ENCODE results near the gene FSTL4.

Gene FSTL4

GRCh38 chr5:133203317-133204305 is 408.7 kb downstream of the FSTL4 start:
- no peak for DNase-seq

DNA sequence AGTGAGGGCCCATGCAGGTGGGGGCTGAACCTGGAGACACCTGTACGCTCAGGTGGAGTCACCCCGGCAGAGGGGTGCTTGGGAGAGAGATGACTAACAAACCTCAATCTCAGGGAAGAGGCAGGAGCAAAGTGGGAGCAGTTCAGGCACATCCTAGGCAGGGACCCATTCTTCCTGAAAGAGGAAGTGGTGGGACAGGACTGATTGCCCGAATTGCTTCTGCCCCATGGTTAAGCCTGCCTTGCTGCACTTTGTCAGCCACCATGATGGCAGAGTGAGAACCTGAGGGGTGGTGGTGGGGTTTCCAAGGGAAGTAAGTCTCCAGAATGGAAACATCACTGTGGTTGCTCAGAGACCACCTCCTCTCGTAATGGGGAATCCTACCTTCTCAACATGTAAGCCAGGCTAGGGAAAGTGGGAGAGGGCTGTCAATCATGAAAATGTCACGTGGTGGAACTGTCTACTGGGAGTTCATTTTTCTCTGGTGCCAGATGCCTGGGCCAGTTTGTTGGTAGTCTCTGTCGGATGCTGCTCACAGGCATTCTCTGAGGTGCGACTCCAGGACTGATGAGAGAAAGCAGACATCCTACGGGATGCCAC is 410.2 kb downstream of the FSTL4 start:
- no peak for DNase-seq

- DNase-seq: no peak
Observed at GRCh38 chr5:133201310-133201709, 411.0 kb downstream of the FSTL4 start.

DNA sequence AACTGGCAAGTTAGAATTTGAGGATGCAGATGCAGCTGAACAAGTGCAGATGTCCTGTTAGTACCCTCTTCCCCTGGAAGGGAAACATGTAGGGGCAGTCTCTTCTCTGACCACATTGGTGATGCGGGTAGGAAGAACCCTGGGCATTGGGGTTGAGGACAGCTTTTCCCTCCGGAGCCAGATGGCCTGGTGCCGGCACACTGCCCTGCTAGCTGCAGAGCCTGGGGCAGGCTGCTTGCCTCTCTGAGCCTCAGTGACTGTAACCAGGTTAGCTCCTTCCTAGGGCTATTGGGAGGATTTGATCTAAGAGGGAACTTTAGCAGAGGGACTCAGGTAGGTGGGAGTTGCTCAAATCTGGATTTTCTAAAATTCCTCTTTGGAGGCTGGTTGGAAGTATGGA is 412.1 kb downstream of the FSTL4 start:
- no peak for DNase-seq

DNA sequence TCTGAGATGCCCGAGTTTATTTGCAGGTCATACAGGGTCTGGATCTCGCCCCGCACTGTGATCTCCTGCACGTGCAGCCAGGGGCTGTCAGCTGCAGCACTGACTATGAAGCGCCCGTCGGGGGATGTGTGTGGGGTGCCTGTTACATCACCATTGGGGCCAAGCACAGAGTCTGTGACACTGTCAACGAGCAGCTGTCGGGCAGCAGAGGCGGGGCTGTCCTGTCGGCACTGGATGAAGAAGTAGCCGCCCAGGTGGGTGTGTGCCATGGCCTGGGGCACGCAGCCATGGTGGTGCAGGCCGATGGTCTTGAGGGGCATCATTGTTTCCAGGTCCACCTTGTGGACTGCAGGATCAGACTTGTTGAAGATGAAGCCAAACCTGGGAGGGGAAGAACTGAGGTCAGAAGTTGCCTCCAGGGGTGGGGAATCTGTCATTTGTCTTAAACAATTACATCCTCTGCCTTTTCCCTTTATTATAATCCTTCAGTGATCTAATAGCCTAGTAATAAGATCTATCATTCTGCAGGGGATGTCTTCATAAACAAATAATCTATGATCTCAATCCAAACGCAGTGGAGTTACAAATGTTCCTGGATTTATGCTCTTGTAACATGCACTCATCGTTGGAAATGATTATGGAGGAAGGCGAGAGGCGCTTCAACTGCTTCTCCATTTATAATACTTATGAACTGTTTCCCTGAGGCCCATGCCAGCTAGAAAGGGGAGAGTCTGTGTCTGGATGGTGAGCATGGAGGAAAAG is 412.7 kb downstream of the FSTL4 start:
- no peak for DNase-seq

- no peak for DNase-seq
Observed at GRCh38 chr5:133198511-133198910, 413.8 kb downstream of the FSTL4 start.

DNA sequence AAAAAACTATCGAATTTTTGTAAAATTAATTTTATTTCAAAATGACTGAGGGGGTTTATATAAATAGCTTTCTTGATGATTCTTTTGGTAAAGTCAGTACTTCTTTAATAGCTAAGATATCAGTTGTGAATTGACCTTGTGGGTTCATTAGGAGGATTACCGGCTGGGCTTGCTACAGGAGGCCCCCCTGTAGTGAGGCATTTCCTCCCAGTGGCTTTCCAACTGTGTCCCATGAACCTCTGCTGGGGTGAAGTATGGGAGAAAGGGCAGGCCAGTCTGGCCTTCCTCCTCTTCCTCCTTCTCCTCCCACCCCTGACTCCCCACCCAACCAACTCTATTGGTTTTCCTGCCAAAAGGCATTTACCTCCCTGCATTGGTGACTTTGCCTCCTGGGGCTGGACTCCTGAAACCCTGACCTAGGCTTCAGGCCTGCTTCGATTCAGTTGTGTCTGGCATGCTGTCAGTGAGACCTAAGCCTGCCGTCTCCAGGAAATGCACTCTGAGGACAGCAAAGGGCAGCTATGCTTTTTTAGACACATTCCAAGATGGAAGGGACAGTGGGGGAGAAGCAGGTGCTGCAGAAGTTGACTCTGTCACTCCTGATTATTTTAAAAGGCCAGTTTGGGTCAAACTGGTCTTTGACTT is 415.8 kb downstream of the FSTL4 start:
- no peak for DNase-seq

DNA sequence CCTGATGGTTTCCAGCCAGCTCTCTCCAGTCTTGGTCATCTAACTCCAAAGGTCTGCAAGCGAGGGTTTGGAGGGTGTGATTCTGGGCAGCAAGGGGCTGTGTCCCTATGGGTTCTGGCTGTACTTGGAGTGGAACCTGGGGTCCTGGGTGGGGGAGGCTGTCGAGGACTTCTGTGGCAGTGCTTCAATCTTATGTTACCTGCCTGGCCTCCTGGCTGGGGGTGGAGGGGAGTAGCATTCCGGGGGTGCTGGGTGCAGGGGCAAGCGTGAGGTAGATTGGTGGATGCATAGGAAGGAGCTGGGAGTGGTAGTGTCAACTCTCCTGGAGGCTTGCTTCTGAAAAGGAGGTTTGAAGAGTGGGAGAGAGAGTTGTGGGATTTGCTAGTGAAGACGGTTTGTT is 417.1 kb downstream of the FSTL4 start:
- no peak for DNase-seq

DNA sequence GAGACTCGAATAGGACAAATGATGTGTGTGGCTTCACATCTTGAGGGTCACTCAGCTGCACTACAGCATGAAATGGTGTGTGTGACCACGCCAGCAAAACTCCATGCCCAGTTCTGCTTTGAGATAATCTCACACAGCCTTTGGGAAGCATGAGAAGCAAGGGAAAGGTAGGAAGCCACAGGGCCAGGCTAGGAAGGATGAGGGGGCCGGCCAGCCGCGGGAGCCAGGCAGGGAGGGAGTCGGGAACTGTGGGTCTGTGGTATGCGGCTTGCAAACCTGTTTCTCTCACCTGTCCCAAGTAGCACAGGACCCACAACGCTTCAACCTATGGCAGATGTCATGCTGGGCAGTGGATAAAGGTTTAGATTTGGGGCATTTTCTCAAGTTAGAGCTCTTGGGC is 418.5 kb downstream of the FSTL4 start:
- no peak for DNase-seq

- DNase-seq: no peak
Observed at GRCh38 chr5:133192716-133193115, 419.6 kb downstream of the FSTL4 start.

DNA sequence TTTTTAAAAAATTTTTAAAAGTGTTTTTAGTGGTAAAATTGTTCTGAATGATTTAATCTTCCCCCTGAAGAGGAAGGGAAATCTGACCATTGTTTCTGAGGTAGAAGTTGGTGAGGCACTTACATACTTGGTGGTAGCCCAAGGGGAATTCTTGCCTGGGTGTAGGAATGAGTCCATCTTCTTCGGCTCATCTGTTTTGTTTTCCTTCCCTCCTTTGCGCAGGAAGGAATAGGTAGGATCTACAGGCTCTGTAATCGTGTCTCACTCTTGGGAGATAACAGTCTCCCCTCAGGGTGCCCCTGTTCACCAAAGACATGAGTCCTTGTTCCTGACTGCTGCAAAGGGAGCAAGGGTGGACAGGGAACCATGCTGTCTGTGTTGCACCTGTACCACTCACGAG is 422.5 kb downstream of the FSTL4 start:
- no peak for DNase-seq

DNA sequence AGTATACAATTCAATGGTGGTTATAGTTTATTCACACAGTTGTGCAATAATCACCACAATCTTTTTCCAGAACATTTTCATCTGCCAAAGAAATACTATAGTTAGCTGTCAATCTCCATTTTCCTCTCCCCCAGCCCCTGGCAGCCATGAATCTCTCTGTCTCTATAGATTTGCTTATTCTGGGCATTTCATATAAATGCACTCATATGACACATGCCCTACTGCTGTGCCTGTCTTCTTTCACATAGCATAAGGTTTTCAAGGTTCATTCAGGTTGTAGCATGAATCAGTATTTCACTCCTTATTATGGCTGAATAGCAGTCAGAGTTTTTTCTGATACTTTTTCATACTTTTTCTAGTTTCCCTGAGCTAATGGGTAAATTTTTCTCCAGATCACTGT is 432.9 kb downstream of the FSTL4 start:
- no peak for DNase-seq

DNA sequence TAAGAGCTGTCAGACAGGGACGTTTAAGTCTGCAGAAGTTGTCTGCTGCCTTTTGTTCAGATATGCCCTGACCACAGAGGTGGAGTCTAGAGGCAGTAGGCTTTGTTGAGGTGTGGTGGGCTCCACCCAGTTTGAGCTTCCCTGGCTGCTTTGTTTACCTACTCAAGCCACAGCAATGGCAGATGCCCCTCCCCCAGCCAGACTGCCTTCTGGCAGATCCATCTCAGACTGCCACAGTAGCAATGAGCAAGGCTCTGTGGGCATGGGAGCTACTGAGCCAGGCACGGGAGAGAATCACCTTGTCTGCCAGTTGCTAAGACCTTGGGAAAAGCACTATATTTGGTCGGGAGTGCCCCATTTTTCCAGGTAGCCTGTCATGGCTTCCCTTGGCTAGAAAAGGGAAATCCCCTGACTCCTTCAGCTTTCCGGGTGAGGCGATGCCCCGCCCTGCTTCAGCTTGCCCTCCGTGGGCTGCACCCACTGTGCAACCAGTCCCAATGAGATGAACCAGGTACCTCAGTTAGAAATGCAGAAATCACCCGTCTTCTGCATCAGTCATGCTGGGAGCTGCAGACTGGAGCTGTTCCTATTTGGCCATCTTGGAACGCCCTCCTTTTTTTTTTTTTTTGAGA is 441.5 kb downstream of the FSTL4 start:
- peak; percentile 65 for DNase-seq

DNA sequence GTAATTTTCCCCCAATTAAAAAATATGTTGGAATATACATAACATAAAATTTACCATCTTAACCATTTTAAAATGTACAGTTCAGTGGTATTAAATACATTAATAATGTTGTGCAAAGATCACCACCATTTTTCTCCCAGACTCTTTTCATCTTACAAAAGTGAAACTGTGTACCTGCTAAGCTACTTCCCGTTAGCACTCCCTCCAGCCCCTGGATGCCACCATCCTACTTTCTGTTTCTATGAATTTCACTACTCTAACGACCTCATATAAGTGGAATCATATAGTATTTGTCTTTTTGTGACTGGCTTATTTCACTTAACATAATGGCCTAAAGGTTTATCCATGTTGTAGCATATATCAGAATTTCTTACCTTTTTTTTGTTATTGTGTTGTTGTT is 447.6 kb downstream of the FSTL4 start:
- no peak for DNase-seq

DNA sequence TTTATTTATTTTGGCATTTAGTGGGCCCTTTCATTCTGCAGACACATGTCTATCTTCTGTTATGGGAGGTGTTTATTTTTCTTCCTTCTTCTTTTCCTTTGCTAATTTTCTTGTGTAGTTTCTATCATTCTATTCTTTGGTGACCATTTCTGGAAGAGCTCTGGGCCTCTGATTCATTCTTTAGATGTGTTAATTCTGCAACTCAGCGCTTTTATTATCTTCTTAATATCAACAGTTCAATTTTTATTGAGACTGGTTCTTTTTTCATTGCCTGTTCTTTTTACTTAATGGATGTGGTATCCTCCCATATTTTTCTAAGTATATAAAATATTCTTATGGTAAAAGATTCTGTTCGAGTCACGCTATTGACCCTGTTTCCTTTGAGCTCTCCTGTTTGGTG is 448.5 kb downstream of the FSTL4 start:
- DNase-seq: no peak

GRCh38 chr5:133159543-133159942 is 452.8 kb downstream of the FSTL4 start:
- no peak for DNase-seq

DNA sequence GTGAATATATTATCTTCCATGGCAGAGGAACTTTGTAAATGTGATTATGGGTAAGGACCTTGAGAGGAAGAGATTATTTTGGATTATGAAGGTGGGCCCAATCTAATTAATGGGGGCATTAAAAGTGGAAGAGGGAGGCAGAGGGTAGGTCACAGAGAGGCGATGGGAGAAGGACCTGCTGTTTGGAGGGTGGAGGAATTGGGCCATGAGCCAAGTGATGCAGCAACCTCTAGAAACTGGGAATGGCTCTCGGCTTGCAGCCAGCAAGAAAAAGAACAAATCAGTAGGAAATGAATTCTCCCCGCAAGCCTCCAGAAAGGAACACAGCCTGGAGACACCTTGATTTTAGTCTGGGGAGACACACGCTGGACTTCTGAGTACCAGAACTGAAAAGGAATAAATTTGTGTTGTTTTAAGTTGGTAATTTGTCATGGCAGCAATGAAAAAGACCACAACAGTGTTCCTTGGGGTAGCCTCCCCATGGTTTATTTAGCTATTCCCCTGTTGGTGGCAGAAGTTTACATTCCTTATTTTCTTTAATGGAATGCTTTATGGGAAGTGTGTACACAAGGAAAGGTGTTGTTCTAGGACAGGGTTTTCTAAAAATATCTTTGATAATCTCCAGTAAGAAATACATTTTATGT is 456.9 kb downstream of the FSTL4 start:
- peak; percentile 82 for DNase-seq

DNA sequence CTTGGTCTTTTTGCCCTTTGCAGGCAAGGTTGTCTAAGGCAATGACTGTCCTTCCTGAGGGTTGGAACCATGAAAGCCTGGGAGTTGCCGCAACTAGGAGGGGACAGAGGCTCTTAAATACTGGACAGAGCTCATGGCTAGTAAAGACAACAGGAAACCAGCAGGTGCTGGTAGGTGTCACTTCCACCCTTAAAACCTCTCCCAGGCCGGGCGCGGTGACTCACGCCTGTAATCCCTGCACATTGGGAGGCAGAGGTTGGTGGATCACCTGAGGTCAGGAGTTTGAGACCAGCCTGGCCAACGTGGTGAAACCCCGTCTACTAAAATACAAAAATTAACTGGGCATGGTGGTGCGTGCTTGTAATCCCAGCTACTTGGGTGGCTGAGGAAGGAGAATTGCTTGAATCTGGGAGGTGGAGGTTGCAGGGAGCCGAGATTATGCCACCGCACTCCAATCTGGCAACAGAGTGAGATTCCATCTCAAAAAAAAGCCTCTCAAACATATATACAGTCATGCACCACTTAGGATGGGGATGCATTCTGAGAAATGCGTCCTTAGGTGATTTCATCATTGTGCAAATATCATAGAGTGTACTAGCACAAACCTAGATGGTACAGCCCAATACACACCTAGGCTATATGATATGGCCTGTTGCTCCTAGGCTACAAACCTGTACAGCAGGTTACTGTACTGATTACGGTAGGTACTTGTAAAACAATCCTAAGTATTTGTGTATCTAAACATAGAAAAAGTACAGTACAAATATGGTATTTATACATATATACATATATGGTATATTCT is 457.9 kb downstream of the FSTL4 start:
- DNase-seq: peak; percentile 19

GRCh38 chr5:133150909-133151544 is 461.3 kb downstream of the FSTL4 start:
- no peak for DNase-seq

- DNase-seq: peak; percentile 96
Observed at GRCh38 chr5:133149345-133149744, 463.0 kb downstream of the FSTL4 start.

Measured in NCI-H69 (cell line).